Fibroblast of peridontal ligament (primary cell): ENCODE results near the gene OR10A4.
"Not testable (repeated sequence)": the region's sequence is repeated elsewhere in the genome, so short reads cannot be mapped to it uniquely, and the experiment has no call there.

Source experiments
- DNase-seq: peaks from one replicate; pipeline ENCODE4 v3.0.0-alpha.2; 2010; ENCODE audit errors: extremely low read depth

OR10A4 gene

GRCh38 chr11:6876325-6876724, at the start of gene OR10A4:
Gene OR10A4, plus strand, starts transcription at chr11:6876625. Its CDS starts 23 bp downstream, at chr11:6876648.
- DNase-seq, result no peak

- no peak for DNase-seq
These were observed 48.3 kb upstream of the OR10A4 start for GRCh38 chr11:6828103-6828502.

- DNase-seq, result no peak
These were observed 43.1 kb upstream of the OR10A4 start for GRCh38 chr11:6833356-6833755.

- no peak for DNase-seq
These were observed 42.4 kb upstream of the OR10A4 start for GRCh38 chr11:6834021-6834420.

- DNase-seq, result no peak
These were observed 34.7 kb upstream of the OR10A4 start for GRCh38 chr11:6841694-6842093.

GRCh38 chr11:6843670-6844069, 32.8 kb upstream of the OR10A4 start:
- DNase-seq, result no peak

- DNase-seq, result no peak
These were observed 32.1 kb upstream of the OR10A4 start for GRCh38 chr11:6844356-6844755.

GRCh38 chr11:6845383-6845782, 31.0 kb upstream of the OR10A4 start, which contains the start of gene OR10A5:
Gene OR10A5, plus strand, starts transcription at chr11:6845683. Its CDS starts 0 bp downstream, at chr11:6845683.
- no peak for DNase-seq

- no peak for DNase-seq
These were observed 25.9 kb upstream of the OR10A4 start for GRCh38 chr11:6850526-6850925.

GRCh38 chr11:6854801-6855200, 21.6 kb upstream of the OR10A4 start:
- DNase-seq, result not testable (repeated sequence)

GRCh38 chr11:6855971-6856541, 20.4 kb upstream of the OR10A4 start:
- DNase-seq, result peak; percentile 28

GRCh38 chr11:6856871-6857270, 19.6 kb upstream of the OR10A4 start:
- peak; percentile 31 for DNase-seq

- DNase-seq, result peak; percentile 16
These were observed 13.5 kb upstream of the OR10A4 start, which contains the start of gene OR10A2 for GRCh38 chr11:6862961-6863360. Gene OR10A2, plus strand, starts transcription at chr11:6863057. Its CDS starts 6,698 bp downstream, at chr11:6869755.

GRCh38 chr11:6864438-6864837, 12.0 kb upstream of the OR10A4 start:
- peak; percentile 47 for DNase-seq

- no peak for DNase-seq
These were observed 5.1 kb upstream of the OR10A4 start for GRCh38 chr11:6871278-6871677.

- no peak for DNase-seq
These were observed 664 bp upstream of the OR10A4 start for GRCh38 chr11:6875761-6876160.

GRCh38 chr11:6876914-6877313, 489 bp downstream of the OR10A4 start:
- DNase-seq, result no peak

- no peak for DNase-seq
These were observed 6.3 kb downstream of the OR10A4 start for GRCh38 chr11:6882751-6883150.

- DNase-seq, result not testable (repeated sequence)
These were observed 11.3 kb downstream of the OR10A4 start for GRCh38 chr11:6887711-6888110.

- no peak for DNase-seq
These were observed 12.4 kb downstream of the OR10A4 start for GRCh38 chr11:6888830-6889229.

GRCh38 chr11:6889835-6890234, 13.4 kb downstream of the OR10A4 start:
- no peak for DNase-seq

- no peak for DNase-seq
These were observed 16.0 kb downstream of the OR10A4 start, which contains the start of gene OR2D2 for GRCh38 chr11:6892400-6892799. Gene OR2D2, minus strand, starts transcription at chr11:6892500. Its CDS starts 0 bp downstream, at chr11:6892500.

GRCh38 chr11:6894097-6894496, 17.7 kb downstream of the OR10A4 start:
- no peak for DNase-seq

- DNase-seq, result no peak
These were observed 18.6 kb downstream of the OR10A4 start for GRCh38 chr11:6895010-6895409.
